ENCODE measurements around the gene RNF112.

- TF ChIP-seq TAF1 (IDR thresholded peaks at IDR 0.05; ENCODE audit: borderline replicate concordance, low read depth, low read length), result no peak
- no peak for TF ChIP-seq POLR2A (IDR thresholded peaks at IDR 0.05; ENCODE audit: low read depth, low read length)
- TF ChIP-seq POLR2AphosphoS5 (IDR thresholded peaks at IDR 0.05; ENCODE audit: low read depth, low read length), result no peak
Measured at GRCh38 chr17:19454074-19454473, 43.0 kb downstream of the RNF112 start.

All from GM12892 (cell line).